NCI-H510A (cell line): ENCODE data around the gene NINL.
"Not testable (repeated sequence)": the region's sequence is repeated elsewhere in the genome, so short reads cannot be mapped to it uniquely, and the experiment has no call there.

ENCODE experiments used
- DNase-seq: peaks from one replicate; lab custom pipeline; 2025; lab: John Stamatoyannopoulos, UW

The NINL gene

GRCh38 chr20:25532971-25533391 lies 52.4 kb downstream of the NINL start:
- DNase-seq = no peak

- DNase-seq = no peak
These were observed 53.1 kb downstream of the NINL start for GRCh38 chr20:25532015-25532751.

DNA sequence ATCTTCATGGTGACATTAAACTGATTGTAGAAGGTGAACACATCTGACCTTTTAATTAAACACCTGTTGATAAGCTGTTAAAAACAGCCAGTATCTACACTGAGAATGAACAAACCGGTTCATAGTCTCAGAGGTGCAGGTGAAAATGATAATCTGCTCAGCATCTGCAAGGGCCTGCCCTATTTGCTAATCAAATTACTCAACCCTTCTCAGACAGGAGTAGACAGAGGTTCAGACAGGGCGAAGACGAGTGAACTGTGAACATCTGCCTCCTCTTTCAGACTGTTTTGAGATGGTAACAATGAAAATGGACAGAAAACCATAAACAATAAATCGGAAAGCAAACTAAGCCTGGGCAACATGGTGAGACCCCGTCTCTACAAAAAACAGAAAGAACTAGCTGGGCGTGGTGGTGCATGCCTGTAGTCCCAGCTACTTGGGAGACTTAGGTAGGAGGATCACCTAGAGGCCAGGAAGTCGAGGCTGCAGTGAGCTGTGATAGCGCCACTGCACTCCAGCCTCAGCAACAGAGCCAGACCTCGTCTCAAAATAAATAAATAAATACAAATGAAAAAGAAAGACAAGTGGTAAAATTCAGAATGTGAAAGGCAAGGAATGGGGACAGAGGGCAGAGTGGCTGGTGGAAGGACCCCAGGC lies 55.9 kb downstream of the NINL start:
- DNase-seq = no peak

DNA sequence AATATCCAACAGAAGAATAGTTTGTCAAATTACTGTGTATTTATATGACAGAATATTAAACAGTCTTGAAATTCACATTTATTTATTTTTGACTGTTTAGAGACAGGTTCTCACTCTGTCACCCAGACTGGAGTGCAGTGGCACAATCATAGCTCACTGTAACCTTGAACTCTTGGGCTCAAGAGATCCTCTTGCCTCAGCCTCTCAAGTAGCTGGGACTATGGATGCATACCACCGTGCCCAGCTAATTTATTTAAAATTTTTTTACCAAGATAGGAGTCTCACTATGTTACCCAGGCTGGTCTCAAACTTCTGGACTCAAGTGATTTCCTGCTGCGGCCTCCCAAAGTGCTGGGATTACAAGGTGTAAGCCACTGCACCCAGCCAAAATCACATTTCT lies 57.4 kb downstream of the NINL start:
- no peak for DNase-seq

- no peak for DNase-seq
These were observed 58.9 kb downstream of the NINL start for GRCh38 chr20:25526446-25526845.

DNA sequence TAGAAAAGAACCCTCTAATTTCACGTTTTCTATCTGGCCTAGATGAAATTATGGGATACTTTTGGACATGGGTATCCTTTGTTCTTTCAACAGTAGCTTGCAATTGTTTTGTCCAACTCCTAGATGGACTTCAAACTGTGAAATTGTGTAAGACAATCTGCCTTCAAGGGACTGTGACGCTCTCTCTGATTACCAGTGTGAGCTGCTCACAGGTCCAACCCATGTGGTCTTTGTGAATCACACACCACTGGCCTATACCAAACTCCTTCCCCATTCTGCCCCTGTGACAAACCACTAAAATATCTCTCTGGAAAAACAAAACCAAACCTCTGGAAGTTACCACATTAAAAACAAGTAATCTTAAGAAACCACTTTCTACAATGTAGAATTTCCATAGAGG lies 59.5 kb downstream of the NINL start:
- DNase-seq = no peak

GRCh38 chr20:25525295-25525694 lies 60.0 kb downstream of the NINL start:
- DNase-seq = no peak

GRCh38 chr20:25521382-25521781 lies 63.9 kb downstream of the NINL start:
- DNase-seq = no peak

DNA sequence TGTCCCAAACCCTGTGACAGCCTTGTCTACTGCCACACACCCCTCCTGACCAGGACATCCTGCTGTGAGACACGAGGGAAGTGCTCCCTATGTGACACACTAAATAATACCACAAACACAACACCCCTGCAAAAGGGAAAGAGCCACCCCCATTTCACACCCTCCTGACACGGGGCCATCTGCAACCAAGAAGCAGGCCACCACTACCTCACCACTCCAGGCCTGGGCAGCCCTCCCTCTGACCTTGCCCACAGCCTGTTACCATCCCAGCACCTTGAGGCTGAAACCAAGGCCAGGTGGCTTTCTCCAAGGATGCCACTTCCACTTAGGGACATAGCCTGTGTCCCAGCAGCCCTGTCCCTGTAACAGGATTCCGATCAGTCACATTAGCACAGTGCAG lies 68.2 kb downstream of the NINL start:
- DNase-seq = no peak

DNA sequence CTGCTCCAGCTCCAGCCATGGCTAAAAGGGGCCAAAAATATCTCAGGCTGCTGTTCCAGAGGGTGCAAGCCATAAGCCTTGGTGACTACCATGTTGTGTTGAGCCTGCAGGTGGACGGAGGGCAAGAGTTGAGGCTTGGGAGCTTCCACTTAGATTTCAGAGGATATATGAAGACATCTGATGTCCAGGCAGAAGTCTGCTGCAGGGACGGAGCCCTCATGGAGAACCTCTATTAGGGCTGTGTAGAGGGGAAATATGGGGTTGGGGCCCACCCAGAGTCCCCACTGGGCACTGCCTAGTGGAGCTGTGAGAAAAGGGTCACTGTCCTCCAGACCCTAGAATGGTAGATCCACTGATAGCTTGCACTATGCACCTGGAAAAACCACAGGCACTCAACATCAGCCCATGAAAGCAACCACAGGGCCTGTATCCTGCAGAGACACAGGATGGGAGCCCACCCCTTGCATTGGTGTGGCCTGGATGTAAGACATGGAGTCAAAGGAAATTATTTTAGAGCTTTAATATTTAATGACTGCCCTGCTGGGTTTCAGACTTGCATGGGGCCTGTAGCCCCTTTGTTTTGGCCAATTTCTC lies 70.5 kb downstream of the NINL start:
- DNase-seq = no peak

- DNase-seq = no peak
These were observed 71.1 kb downstream of the NINL start for GRCh38 chr20:25514195-25514594.

GRCh38 chr20:25512709-25513108 lies 72.6 kb downstream of the NINL start:
- no peak for DNase-seq

- no peak for DNase-seq
These were observed 74.1 kb downstream of the NINL start for GRCh38 chr20:25511183-25511582.

GRCh38 chr20:25510721-25511120 lies 74.6 kb downstream of the NINL start:
- no peak for DNase-seq

GRCh38 chr20:25510202-25510601 lies 75.1 kb downstream of the NINL start:
- no peak for DNase-seq

DNA sequence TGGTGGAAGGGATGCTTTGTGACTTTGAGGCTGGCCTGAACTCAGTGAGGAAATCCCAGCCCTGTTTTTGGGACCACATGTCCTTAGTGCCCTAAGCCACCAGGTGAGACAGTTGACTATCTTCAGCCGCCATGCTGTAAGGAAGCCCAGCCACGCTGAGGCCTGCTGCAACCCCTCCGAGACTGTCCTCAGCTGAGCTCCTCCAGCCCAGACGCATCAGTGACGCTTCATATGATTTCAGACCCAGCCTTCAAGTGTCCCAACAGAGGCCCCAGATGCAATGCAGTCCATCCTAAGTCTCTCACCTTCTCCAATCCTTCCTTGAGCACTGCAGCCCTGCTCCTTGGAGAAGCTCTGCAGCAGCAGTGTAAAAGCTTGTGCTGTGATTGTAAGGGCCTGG lies 76.2 kb downstream of the NINL start:
- no peak for DNase-seq

DNA sequence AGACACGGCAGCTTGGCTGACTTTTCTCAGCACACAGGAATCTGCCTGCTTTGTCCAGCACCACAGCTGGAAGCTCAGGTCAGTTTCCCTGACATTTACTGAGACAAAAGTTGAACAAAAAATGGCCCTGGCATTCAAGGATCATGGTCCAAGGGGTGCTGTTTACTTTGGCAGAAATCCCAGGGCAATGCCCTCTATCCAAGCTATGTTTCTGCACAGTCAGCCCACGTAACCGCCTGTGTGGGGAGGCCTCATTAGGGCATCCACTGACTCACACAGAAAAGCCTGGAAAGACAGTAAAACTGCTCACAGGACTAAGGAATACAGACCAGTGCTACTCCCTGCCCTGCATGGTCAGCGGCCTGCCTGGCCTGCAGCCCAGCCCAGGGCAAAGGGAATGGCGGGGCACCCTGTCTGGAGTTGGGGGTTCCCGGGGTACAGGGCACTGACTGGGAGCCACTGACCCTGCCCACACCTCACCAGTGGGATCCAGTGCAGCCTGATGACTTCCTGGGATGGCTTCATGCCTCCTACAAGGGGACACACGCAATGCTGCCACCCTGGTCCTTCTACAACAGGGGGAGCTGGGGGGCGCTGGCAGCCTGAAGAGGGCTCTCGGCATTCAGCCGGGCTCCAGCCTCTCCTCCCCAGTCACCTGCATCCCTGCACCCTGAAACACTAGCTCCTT lies 77.1 kb downstream of the NINL start:
- no peak for DNase-seq

GRCh38 chr20:25507385-25508082 lies 77.8 kb downstream of the NINL start:
- no peak for DNase-seq

DNA sequence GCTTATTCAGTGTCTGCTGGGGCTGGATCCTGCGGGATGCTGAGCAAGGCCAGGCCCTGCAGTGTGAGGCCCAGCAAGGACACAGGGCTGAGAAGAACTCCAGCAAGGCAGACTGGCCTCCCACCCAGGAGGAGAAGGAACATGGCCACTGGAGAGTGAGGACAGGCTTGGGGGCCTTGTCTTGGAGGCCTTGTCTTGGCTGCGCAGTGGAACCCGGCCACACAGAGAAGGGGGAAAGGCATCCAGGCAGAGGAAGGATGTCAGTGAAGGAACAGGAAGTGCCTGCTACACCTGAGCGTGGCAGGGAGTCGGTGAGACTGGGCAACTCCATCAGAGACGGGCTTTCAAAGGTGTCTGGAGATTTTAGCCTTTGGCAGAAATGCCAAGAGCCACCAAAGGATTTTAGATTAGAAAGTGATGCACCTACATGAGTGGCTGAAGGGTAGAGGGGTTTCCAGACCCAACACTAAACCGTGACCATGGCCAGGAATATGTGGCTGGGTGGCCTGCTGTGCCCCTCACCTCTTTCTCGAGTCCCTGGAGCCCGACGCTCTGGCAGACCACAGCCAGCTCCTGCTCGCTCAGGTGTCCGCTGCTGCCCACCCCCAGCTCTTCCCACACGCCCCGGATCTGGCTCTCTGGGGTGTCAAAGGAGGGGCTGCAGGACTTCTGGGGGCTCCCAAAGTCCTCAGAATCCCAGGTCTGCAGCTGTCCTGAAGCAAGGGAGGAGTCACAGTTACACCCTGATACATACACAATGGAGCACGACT lies 80.8 kb downstream of the NINL start:
- no peak for DNase-seq

GRCh38 chr20:25503936-25504335 lies 81.4 kb downstream of the NINL start:
- DNase-seq = no peak

GRCh38 chr20:25503051-25503639 lies 82.2 kb downstream of the NINL start:
- not testable (repeated sequence) for DNase-seq
